Endothelial cell of umbilical vein (primary cell): ENCODE data around the gene MAPT.

Experiments used
- CTCF ChIP-seq, 2 donors: IDR thresholded peaks; 1 replicate in 1 of 2; 2 replicates in 1 of 2; pipeline ENCODE4 v1.5.1; 2011; ENCODE audit warnings: low read length in 2 of 2, mild to moderate bottlenecking in 2 of 2, moderate library complexity in 2 of 2, control low read depth in 1 of 2, inconsistent platforms in 1 of 2, low read depth in 1 of 2; ENCODE audit not compliant: insufficient read depth in 1 of 2; ENCODE audit errors: extremely low read depth in 1 of 2
- EZH2 ChIP-seq: IDR thresholded peaks from 2 replicates; pipeline ENCODE4 v1.6.1; 2012; ENCODE audit warnings: borderline replicate concordance, low read depth, mild to moderate bottlenecking, moderate library complexity, low read length, inconsistent platforms; ENCODE audit not compliant: severe bottlenecking
- FOS ChIP-seq: IDR thresholded peaks from 2 replicates; pipeline ENCODE4 v1.6.1; 2011; ENCODE audit warnings: mild to moderate bottlenecking, low read length, moderate library complexity, borderline replicate concordance; ENCODE audit not compliant: insufficient read depth
- JUN ChIP-seq: IDR thresholded peaks from 2 replicates; pipeline ENCODE4 v1.6.1; 2011; ENCODE audit warnings: borderline replicate concordance, low read depth; ENCODE audit not compliant: insufficient read length, insufficient read depth
- POLR2A ChIP-seq: IDR thresholded peaks from 2 replicates; pipeline ENCODE4 v1.6.1; 2012; ENCODE audit warnings: low read depth, mild to moderate bottlenecking, control low read depth, low read length
- POLR2AphosphoS5 ChIP-seq: IDR thresholded peaks from 2 replicates; pipeline ENCODE4 v1.6.1; 2012; ENCODE audit warnings: low read depth, mild to moderate bottlenecking, control low read depth, low read length, moderate library complexity; ENCODE audit not compliant: insufficient read depth

GRCh38 chr17:45868276-45868675 lies 26.1 kb upstream of the MAPT start:
- TF ChIP-seq EZH2 (no peak), POLR2A (no peak), JUN (no peak), CTCF (IDR thresholded peaks at IDR 0.05; ENCODE audit: extremely low read depth in 1 of 2, insufficient read depth in 1 of 2, low read depth in 1 of 2, low read length in 2 of 2) (no peak), FOS (no peak), POLR2AphosphoS5 (no peak)
